DMS 273 (cell line): Measurements from ENCODE around the gene CDK11A.
"Not testable (repeated sequence)": the region's sequence is repeated elsewhere in the genome, so short reads cannot be mapped to it uniquely, and the experiment has no call there.

ENCODE experiments used
- DNase-seq: peaks from one replicate; lab custom pipeline; 2025; ENCODE audit not compliant: unreplicated experiment; lab: John Stamatoyannopoulos, UW

CDK11A gene

DNA sequence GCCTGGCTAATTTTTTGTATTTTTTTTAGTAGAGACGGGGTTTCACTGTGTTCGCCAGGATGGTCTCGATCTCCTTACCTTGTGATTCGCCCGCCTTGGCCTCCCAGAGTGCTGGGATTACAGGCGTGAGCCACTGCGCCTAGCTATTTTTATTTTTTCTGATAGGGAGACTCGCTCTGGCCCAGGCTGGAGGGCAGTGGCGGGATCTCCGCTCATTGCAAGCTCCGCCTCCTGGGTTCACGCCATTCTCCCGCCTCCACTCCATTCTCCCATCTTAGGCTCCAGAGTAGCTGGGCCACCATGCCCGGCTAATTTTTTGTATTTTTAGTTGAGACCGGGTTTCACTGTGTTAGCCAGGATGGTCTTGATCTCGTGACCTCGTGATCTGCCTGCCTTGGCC lies 1.9 kb upstream of the CDK11A start:
- not testable (repeated sequence) for DNase-seq

DNA sequence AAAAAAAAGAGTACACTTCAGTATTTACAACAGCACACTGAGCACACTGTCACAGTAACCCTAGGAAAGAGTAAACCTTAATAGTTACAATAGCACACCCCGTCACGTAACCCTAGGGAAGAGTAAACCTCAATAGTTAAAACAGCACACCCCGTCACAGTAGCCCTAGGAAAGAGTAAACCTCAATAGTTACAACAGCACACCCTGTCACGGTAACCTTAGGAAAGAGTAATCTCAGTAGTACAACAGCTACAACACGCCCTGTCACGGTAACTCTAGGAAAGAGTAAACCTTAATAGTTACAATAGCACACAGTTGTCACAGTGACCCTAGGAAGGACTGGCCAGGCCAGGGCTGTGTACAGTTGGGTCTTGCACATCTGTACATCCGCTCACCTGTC lies 3.0 kb downstream of the CDK11A start:
- no peak for DNase-seq

DNA sequence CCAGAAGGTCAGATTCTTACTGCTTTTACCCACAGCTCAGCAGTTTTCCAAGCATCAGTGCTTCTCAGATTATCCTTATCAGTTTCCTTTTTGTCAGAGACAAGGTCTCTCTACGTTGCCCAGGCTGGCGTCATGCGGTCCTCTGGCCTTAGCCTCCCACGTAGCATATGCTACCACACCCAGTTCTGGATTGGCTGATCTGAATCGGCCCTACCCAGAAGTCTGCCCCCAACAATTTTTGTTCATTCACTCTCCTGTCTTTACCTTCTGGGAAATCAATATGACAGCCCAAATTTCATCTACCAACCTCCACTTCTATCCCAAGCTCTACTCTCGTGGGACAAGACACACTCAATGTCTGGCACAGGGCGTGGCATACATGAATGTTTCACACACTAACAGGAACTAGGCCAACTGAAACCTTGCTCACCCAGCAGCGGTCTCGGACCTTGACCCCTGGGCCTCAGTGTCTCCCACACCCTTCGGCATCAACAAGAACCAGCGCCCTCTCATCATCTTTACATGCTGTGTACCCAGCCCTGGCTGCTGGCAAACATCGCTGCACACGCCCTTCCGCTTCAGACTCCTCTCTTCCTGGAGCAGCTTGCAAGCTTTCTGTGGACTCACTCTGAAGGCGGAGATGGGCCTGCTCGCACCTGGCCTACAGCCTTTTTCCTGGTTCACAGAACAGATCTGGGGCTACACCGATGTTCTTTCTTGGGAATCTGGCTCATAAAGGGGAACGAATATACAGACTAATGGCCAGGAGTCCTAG lies 8.9 kb downstream of the CDK11A start:
- not testable (repeated sequence) for DNase-seq

DNA sequence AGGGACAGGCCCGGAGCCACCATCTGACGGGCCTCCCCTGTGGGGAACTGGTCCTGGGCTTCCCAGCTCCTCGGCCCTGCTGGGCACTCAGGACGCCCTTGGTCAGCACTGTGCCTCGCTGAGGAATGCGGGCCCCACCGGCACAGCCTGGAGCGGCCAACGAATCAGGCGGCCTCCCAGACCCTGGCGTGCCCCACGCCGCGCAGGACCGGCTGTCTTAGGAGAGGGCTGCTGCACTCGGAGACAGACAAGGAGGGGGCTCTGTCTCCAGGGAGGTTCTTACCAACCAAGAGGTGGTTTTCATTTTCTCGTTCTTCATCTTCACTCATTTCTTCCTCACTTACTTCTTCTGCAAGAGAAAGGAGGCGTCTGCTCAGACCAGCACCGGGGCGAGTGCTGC lies 16.3 kb downstream of the CDK11A start:
- not testable (repeated sequence) for DNase-seq

DNA sequence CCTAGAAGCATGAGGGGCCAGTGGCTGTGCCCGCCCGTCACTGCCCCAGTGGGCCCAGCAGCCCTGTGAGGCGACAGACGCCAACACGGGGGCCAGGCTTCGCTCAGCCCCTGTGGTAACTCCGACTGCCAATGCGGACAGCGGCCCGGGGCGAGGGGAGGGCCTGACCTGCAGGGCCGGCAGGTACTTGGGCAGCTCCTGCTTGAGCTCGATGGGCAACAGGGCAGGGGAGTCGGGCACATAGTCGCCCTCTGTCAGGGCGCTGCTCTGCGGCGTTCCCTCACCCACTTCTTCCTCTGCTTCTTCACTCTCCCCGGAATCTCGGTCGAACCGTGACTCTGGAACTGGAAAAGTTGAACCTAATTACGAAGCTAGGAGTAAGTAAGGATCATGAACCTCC lies 16.9 kb downstream of the CDK11A start:
- not testable (repeated sequence) for DNase-seq

DNA sequence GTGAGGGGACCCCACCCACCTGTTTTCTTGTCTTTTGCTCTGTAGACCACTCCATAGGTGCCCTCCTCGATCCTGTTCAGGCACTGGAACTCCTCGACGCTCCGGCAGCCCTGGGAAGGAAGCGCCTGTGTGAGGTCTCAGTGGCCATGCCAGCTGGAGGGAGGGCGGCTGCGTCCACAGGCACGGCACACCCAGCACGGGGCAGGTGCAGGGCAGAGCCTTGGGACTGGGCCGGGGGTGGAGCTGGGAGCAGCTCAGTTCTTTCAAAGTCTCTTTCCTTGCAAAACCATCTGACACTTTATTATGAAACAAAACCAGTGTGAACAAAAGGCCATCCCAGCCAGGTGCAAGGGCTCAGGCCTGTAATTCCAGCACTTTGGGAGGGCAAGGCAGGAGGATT lies 18.5 kb downstream of the CDK11A start:
- DNase-seq = not testable (repeated sequence)

DNA sequence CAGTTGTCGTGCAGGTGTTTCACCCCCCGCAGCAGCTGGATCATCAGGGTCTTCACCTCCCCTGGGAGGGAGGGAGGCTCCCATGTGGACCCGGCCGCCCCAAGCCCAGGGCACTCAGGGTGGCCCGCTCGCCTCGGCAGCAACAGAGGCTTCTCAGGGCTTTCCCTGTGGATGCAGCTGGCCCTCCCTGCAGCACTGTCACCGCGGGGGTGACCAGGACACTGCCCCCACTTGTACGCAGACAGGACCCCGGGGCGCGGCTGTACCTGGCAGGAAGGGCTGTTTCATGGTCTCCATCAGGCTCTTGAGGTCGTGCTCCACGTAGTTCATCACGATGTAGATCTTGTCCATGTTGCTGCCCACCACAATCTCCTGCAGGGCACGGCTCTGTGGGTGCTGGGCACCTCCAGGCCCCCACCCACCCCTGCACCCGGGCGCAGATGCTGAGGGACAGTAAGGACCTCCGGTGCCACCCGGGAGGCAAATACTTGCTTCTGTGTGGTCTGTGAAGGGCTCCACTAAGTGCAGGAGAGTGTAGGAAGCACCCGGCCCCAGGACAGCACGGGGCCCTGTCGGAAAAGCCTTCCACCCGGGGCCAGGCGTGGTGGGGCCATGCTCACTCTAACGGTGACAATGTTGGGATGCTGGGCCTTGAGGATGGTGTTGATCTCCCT lies 19.7 kb downstream of the CDK11A start:
- DNase-seq = not testable (repeated sequence)

DNA sequence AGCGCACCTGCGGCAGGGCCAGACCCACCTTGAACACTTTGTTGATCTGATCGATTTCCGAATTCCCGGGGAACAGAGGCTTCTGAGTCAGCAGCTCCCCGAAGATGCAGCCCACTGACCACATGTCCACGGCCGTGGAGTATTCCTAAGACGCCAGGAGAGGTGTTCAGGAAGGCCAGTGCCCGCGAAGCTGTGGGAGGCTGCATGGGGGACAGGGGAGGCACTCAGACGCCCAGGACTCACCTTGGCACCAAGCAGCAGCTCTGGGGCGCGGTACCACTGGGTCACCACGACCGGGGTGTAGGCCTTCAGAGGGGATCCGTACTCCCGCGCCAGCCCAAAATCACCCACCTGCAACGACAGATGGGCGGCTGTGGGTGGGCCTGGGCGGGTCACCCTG lies 20.4 kb downstream of the CDK11A start:
- no peak for DNase-seq

DNA sequence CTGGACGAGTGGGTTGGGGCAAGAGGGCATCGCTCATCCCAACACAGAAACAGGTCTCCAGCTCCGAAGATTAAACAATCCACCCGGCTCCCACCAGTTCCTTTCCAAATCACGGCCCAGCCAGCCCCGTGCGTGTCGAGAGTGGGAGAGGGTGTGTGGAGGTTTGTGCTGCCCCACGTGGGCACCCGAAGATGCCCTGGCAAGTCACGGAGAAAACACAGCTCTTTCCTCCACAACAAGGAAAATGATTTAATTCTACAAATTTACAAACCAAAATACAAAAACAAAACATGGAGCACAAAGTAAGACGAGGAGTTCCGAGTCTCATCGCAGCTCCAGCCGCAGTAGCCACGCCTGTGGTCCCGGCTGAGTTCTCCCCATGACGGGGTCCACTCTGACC lies 21.7 kb downstream of the CDK11A start:
- not testable (repeated sequence) for DNase-seq

DNA sequence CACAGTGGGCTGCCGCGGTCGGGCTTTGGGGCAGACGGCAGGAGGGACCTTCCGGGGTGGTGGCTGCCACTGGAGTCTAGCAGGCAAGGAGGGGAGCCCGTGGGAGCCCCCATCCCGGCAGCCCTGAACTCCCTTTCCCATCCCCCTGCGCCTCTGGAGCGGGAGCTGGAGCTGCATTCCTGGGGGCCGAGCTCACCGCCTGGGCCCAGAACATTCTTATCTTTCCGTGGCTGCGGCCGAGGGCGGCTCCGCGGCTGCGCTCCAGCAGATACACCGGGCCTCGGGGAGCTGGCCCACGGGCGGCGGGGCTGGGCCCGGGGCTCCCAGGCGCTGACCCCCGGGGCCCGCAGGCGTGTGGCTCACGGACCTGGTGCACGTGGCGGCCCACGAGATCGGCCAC lies 23.6 kb downstream of the CDK11A start:
- DNase-seq = not testable (repeated sequence)

DNA sequence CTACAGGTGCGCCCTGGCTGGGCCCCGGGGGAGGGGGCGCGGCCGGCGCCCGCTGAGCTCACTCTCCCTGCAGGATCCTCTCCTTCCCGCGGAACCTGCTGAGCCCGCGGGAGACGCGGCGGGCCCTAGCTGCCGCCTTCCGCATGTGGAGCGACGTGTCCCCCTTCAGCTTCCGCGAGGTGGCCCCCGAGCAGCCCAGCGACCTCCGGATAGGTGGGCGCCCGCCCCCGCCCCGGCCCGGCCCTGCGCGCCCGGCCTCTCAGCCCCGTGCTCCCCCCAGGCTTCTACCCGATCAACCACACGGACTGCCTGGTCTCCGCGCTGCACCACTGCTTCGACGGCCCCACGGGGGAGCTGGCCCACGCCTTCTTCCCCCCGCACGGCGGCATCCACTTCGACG lies 24.1 kb downstream of the CDK11A start:
- DNase-seq = not testable (repeated sequence)

DNA sequence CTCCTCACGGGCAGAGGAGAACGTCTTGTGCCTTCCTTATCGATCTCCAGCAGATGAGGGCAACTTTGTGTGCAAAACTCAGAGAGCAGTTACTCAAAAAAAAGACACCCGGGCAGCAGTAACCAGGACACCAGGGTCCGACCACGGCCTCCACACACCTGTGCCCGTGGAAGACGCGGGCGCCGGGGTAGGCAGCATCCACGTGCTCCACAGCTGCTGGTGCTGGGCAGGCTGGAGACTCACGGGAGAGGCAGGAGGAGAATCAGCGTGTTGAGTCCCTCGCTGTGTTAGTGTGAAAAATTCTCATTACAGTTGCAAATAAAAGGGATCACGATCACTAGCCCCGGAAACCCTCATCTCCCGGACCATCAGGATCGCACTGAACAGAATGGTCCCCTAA lies 25.1 kb downstream of the CDK11A start:
- not testable (repeated sequence) for DNase-seq

DNA sequence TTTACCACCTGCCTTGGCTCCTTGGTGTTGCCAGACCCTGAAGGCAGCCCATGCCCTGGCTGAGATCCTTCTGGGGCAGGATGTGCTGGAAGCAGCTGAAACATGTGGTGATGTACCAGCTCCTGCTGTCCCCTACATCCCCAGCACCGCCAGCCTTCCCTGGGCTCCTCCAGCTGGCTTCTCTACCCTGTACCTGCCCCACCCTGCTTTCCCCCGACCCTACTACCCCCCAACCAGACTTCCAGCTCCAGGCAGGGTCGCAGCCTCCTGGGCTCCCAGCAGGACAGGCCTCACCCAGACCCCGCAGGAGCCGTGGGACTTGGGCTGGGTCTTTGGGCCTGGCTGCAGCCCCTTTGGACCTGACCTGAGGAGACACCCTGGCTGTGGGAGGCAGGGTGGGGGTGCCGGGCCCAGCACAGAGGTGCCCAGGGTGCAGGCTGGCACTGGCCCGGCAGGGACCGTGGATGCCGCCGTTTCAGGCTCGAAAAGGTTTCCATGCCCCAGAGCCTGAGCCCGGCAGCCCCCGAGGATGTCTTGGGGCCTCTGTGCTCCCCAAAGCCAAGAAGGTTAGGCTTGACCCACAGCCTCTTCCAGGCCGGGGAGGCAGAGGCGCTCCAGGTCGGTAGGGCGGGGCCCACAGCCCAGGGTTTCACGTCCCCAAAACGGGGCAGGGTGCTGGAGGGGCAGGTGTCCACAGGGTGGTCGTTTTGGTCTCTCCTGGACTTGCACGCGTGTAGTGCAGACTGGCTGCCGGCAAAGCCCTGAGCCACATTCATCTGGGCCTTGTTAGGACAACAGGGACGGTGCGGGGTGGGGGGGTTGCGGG lies 26.6 kb downstream of the CDK11A start:
- not testable (repeated sequence) for DNase-seq

DNA sequence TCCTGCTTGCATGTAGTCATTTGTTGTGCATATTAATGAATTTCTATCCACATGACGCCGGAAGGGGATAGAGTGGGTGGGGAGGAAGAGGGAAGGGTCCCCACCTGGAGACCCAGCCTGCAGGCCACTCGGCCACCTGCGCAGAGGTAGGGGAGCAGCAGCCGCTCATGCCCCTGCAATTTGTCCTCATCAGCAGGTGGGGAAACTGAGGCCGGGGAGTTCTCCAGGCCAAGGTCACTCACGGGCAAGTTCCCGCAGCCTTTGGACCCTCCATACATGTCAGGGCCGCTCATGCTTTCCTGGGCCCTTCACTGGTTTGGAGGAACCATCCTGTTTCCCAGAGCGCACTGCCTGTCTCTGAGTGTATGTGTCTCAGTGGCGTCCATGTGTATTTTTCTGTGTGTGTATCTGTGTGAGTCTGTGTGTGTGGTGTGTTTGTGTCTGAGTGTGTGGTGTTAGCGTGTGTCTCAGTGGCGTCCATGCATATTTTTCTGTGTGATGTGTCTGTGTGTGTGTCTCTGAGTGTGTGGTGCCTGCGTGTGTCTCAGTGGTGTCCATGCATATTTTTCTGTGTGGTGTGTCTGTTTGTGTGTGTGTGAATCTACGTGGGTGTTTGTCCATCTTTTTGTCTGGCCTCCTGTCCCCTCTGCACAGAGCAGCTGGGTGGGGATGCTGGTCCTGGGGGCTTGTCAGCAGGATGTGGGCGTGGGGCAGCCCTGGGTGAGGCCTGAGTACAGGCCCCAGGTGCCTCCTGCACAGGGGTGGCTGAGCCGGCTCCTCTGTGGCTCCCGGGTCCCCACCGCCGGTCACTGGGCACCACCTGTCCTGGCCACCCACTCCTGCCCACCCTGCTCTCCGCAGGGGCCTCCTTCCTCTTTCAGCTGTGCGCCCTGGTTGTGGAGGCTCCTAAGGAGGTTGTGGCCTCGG lies 27.5 kb downstream of the CDK11A start:
- not testable (repeated sequence) for DNase-seq

DNA sequence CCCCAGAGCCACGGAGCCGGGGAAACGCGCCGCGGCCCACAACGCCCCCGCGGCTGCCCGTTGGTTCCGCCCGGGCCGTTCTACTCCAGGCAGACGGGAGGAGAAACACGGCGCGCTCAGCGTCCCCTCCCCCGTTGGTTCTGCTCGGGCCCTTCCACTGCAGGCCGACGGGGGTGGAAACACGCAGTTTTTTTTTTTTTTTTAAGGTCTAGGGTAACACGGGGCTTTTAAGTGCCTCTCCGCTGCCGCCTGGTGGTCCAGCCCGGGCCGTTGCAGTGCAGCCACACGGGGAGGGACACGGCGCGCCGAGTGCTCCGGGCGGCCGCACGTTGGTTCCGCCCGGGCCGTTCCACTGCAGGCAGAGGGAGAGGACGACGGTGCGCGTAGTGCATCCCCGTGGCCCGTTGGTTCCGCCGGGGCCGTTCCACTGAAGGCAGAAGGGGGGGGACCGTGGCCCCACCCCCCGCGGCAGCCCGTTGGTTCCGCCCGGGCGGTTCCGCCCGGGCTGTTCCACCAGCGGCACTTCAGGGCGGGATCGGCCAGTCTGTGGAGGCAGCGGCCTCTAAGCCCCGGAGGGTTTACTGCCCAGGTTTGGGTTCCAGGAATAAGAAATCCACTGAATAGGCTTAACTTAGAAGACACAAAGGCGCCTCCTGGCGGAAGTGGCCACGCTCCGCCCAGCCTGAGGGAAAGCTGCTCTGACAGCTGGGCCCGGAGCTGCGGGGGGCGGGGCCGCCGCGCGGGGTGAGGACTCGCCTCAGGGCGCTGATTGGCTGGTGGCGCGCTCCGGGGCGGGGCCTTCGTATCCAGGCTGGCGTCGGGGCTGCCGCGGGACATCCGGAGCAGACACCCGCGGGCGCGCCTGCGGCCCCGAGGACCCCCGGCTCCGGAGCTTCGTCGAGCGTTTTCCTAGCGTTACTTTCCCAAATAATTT lies 31.2 kb downstream of the CDK11A start, which contains the start of gene SLC35E2B:
SLC35E2B (minus strand) TSS at position 82 of the 934 bp plus-strand sequence. CDS start 16,096 bp downstream, outside the sequence.
- DNase-seq = peak; percentile 96

DNA sequence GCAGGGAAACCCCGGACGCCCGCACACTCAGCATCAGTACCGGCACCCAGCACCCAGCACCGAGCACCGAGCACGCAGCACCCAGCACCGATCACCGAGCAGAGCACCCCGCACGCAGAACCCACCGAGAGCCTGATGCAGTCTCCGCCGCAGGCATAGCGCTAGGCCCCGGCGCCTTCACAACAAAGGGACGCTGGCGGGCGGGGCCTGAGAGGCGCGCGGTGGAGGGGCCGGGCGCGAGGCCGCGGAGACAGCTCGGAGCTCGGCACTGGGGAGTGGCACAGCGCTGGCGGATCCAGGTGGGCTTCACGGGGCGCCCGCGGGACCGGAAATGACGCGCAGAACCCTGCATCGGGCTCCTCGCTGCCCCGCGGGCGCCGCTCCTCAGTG lies 31.8 kb downstream of the CDK11A start:
- peak; percentile 93 for DNase-seq

DNA sequence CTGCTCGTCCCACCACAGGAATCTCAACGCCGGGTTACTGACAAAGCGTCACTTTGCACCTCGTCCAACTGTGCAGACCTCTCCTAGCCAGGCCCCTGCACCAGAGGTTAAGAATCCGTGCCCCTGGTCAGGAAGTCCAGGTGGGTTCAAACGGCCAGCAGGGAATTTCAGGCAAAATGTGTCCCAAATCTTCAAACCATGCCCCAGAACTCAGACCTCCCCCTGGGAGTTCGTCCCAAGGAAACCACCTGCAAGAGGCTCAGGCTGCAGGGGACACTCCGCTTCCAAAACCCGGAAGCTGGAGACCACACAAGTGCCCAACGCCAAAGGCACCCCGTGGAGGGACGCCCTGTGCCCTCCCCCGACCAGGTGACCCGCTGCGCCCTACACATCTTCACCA lies 32.7 kb downstream of the CDK11A start:
- not testable (repeated sequence) for DNase-seq

DNA sequence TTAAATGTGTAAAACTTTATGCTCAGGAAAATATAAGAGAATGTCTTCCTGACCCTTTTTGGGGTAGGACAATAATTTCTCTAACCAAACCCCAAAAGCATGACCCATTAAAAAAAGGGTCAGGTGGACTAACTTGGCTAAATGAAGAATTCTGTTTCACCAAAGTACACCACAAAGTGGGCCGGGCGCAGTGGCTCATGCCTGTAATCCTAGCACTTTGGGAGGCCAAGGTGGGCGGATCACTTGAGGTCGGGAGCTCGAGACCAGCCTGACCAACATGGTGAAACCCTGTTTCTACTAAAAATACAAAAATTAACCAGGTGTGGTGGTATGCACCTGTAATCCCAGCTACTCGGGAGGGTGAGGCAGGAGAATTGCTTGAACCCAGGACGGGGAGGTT lies 34.6 kb downstream of the CDK11A start:
- not testable (repeated sequence) for DNase-seq

DNA sequence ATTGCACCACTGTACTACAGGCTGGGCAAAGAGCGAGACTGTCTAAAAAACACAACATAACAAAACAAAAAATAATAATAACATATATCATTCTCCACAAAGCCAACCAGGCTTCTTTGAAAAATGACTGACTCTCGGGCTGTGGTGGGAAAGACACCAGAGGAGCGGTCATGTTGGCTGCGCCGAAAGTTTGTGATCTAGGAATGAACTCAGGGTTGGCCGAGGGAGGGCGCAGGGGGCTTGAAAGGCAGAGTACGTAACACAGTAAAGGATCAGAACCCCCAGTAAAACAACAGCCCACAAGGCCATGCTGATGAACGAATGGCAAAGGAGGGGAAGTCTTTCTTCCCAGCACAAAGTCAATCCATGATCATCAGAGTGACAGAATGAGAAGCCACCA lies 36.3 kb downstream of the CDK11A start:
- DNase-seq = no peak
